Lower leg skin (tissue), 3 donors: ENCODE measurements around the gene CWC27.

Source experiments
- CTCF ChIP-seq, 3 donors: fragments of 450-650 bp; IDR thresholded peaks; one replicate each; pipeline ENCODE4 v1.5.1; 2016; ENCODE audit warnings: antibody characterized with exemption in 3 of 3, mild to moderate bottlenecking in 3 of 3, moderate library complexity in 2 of 3
- POLR2A ChIP-seq, 2 donors: fragments of 450-650 bp; IDR thresholded peaks; one replicate each; pipeline ENCODE4 v1.6.1; 2016 to 2017; ENCODE audit warnings: antibody characterized with exemption in 2 of 2, mild to moderate bottlenecking in 1 of 2, moderate library complexity in 1 of 2

- TF ChIP-seq CTCF (IDR thresholded peaks at IDR 0.05): no peak
- no peak for TF ChIP-seq POLR2A (IDR thresholded peaks at IDR 0.05)
Measured at GRCh38 chr5:64742411-64742810, 26.3 kb upstream of the CWC27 start.
